ENCODE data around the gene FST. TPM values are rescaled to one million over a fixed set of nuclear protein-coding genes. Genes with fewer than 3 reads are reported as not detected.

FST gene
- total and polyA plus RNA-seq, 2 of the 13 experiments (the other 11 are each of a cell fraction or from before 2014, with no cell fraction given), result 38.6 to 136 TPM

DNA sequence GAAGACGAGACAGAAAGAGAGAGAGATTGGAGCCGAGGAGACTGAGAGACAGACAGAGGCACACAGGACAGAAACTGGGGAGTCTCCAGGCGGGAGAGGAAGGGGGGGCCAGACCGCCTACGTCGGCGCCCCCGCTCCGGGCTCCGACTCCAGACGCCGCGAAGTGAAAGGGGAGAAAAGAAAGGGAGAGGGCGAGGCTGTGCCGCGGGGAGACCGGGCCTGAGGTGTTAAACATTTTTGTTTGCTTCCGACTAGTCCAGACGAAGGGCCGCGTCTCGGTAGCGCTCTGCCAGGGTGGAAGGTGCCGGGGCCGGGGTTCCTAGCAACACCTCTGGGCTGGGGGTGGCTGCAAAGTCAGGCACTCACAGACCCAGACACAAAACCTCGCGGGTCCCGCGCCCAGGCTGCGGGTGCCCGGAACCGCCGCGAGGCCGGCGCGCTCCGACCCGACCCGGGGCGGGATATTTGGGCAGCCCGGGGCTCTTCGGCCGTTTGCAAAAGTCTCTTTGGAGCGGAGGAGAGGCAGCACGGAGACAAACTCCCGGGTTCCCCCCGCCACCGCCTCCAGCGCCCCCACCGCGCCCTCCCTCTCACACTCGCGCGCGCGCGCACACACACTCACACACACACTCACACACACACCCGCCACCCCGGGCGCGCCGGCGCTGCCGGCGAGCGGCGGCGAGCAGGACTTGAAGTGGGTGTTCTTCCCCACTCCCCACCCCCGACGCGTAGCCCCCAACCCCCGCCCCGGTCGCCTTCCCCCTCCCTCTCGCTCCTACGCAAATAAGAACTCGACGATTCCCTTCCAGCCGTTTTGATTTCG, 626 bp upstream of the FST start (continued):
- TF ChIP-seq WIZ (CRISPR knock-in tag; IDR thresholded peaks at IDR 0.05) (no peak), FOXK2 (IDR thresholded peaks at IDR 0.05) (no peak), TAF15 (IDR thresholded peaks at IDR 0.05; ENCODE audit: low read depth, low read length, poor library complexity, severe bottlenecking) (no peak), NKX3-1 (CRISPR knock-in tag; IDR thresholded peaks at IDR 0.05) (no peak), KDM5A (IDR thresholded peaks at IDR 0.05; ENCODE audit: borderline replicate concordance, low read length) (no peak; the same call in 1 of the 2 replicates), MAZ (IDR thresholded peaks at IDR 0.05; ENCODE audit: borderline replicate concordance, low read depth, low read length) (peak; percentile 79), MAZ (CRISPR knock-in tag; IDR thresholded peaks at IDR 0.05; ENCODE audit: low read depth) (0 out of 2 replicates have a peak, but pooled peaks have one; percentile 5), ZNF562 (CRISPR knock-in tag; IDR thresholded peaks at IDR 0.05; ENCODE audit: borderline replicate concordance) (no peak), SIX1 (CRISPR knock-in tag; IDR thresholded peaks at IDR 0.05; ENCODE audit: borderline replicate concordance) (no peak), POLR2A (IDR thresholded peaks at IDR 0.05; ENCODE audit: insufficient read depth in 1 of 2, low read depth in 2 of 2, low read length in 2 of 2) (peak; percentile 42 to 49), HES4 (CRISPR knock-in tag; IDR thresholded peaks at IDR 0.05; ENCODE audit: borderline replicate concordance) (0 out of 2 replicates have a peak, but pooled peaks have one; percentile 18), ZNF749 (CRISPR knock-in tag; IDR thresholded peaks at IDR 0.05; ENCODE audit: borderline replicate concordance) (no peak), BCL6 (CRISPR knock-in tag; IDR thresholded peaks at IDR 0.05) (no peak), PRPF4 (IDR thresholded peaks at IDR 0.05; ENCODE audit: low read depth, low read length, poor library complexity, severe bottlenecking) (no peak), NFATC3 (CRISPR knock-in tag; IDR thresholded peaks at IDR 0.05) (no peak), U2AF2 (IDR thresholded peaks at IDR 0.05; ENCODE audit: low read depth, low read length) (no peak), NFYB (CRISPR knock-in tag; IDR thresholded peaks at IDR 0.05) (no peak), TAF1 (CRISPR knock-in tag; IDR thresholded peaks at IDR 0.05) (peak; percentile 62), KLF16 (CRISPR knock-in tag; IDR thresholded peaks at IDR 0.05) (peak in 1 of 2 experiments; percentile 44; a peak in 1 of 4 replicates), ZFAT (CRISPR knock-in tag; conservative IDR thresholded peaks at IDR 0.05) (no peak)
- TF ChIP-seq, protein P1, sequence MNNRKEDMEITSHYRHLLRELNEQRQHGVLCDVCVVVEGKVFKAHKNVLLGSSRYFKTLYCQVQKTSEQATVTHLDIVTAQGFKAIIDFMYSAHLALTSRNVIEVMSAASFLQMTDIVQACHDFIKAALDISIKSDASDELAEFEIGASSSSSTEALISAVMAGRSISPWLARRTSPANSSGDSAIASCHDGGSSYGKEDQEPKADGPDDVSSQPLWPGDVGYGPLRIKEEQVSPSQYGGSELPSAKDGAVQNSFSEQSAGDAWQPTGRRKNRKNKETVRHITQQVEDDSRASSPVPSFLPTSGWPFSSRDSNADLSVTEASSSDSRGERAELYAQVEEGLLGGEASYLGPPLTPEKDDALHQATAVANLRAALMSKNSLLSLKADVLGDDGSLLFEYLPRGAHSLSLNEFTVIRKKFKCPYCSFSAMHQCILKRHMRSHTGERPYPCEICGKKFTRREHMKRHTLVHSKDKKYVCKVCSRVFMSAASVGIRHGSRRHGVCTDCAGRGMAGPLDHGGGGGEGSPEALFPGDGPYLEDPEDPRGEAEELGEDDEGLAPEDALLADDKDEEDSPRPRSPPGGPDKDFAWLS (CRISPR knock-in tag; IDR thresholded peaks at IDR 0.05; ENCODE audit: borderline replicate concordance), result no peak
- TF ChIP-seq, protein P2, sequence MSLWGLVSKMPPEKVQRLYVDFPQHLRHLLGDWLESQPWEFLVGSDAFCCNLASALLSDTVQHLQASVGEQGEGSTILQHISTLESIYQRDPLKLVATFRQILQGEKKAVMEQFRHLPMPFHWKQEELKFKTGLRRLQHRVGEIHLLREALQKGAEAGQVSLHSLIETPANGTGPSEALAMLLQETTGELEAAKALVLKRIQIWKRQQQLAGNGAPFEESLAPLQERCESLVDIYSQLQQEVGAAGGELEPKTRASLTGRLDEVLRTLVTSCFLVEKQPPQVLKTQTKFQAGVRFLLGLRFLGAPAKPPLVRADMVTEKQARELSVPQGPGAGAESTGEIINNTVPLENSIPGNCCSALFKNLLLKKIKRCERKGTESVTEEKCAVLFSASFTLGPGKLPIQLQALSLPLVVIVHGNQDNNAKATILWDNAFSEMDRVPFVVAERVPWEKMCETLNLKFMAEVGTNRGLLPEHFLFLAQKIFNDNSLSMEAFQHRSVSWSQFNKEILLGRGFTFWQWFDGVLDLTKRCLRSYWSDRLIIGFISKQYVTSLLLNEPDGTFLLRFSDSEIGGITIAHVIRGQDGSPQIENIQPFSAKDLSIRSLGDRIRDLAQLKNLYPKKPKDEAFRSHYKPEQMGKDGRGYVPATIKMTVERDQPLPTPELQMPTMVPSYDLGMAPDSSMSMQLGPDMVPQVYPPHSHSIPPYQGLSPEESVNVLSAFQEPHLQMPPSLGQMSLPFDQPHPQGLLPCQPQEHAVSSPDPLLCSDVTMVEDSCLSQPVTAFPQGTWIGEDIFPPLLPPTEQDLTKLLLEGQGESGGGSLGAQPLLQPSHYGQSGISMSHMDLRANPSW (CRISPR knock-in tag; IDR thresholded peaks at IDR 0.05; ENCODE audit: borderline replicate concordance), result no peak
- TF ChIP-seq, protein P3, sequence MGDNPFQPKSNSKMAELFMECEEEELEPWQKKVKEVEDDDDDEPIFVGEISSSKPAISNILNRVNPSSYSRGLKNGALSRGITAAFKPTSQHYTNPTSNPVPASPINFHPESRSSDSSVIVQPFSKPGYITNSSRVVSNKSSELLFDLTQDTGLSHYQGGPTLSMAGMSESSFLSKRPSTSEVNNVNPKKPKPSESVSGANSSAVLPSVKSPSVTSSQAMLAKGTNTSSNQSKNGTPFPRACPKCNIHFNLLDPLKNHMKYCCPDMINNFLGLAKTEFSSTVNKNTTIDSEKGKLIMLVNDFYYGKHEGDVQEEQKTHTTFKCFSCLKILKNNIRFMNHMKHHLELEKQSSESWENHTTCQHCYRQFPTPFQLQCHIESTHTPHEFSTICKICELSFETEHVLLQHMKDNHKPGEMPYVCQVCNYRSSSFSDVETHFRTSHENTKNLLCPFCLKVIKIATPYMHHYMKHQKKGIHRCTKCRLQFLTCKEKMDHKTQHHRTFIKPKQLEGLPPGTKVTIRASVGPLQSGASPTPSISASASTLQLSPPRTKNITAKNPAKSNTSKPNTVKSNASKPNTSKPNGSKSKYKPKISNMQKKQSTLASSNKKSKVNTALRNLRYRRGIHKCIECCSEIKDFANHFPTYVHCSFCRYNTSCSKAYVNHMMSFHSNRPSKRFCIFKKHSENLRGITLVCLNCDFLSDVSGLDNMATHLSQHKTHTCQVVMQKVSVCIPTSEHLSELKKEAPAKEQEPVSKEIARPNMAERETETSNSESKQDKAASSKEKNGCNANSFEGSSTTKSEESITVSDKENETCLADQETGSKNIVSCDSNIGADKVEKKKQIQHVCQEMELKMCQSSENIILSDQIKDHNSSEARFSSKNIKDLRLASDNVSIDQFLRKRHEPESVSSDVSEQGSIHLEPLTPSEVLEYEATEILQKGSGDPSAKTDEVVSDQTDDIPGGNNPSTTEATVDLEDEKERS (CRISPR knock-in tag; IDR thresholded peaks at IDR 0.05), result no peak

All from HepG2 (cell line).